Osteocyte (in vitro differentiated cells): ENCODE results near the gene SLC44A2. TPM values are rescaled to one million over a fixed set of nuclear protein-coding genes. Genes with fewer than 3 reads are reported as not detected.

Source experiments
- DNase-seq: peaks from one replicate; pipeline ENCODE4 v3.0.0; 2021; ENCODE audit warnings: mixed read lengths; ENCODE audit not compliant: unreplicated experiment; ENCODE audit errors: extremely low spot score
- H3K27ac Mint-ChIP-seq: one replicate; pipeline ENCODE4 v1.8.0; 2021; ENCODE audit warnings: mild to moderate bottlenecking, mixed read lengths; ENCODE audit not compliant: unreplicated experiment
- H3K27me3 Mint-ChIP-seq: one replicate; pipeline ENCODE4 v1.8.0; 2021; ENCODE audit warnings: mixed read lengths; ENCODE audit not compliant: unreplicated experiment
- H3K36me3 Mint-ChIP-seq: one replicate; pipeline ENCODE4 v1.8.0; 2021; ENCODE audit warnings: mixed read lengths; ENCODE audit not compliant: unreplicated experiment
- H3K4me1 Mint-ChIP-seq: one replicate; pipeline ENCODE4 v1.8.0; 2021; ENCODE audit warnings: mixed read lengths; ENCODE audit not compliant: unreplicated experiment
- H3K4me3 Mint-ChIP-seq: one replicate; pipeline ENCODE4 v1.8.0; 2021; ENCODE audit warnings: mild to moderate bottlenecking, moderate library complexity, mixed read lengths; ENCODE audit not compliant: unreplicated experiment
- H3K9me3 Mint-ChIP-seq: one replicate; pipeline ENCODE4 v1.8.0; 2021; ENCODE audit warnings: mixed read lengths; ENCODE audit not compliant: unreplicated experiment
- total RNA-seq: library from RNA; stranded (reverse); gene quantifications from 2 replicates; pipeline ENCODE4 v1.2.1, GENCODE V29; 2021
- TF ChIP-seq, protein P1 (sequence below): fragments of 200-600 bp; sonication (generic); IDR thresholded peaks from 2 replicates; pipeline ENCODE4 v1.5.0; 2021; ENCODE audit warnings: antibody characterized with exemption, mild to moderate bottlenecking, moderate library complexity

Gene SLC44A2
- total RNA-seq, 1 donor from 2014 or later: 225 TPM

DNA sequence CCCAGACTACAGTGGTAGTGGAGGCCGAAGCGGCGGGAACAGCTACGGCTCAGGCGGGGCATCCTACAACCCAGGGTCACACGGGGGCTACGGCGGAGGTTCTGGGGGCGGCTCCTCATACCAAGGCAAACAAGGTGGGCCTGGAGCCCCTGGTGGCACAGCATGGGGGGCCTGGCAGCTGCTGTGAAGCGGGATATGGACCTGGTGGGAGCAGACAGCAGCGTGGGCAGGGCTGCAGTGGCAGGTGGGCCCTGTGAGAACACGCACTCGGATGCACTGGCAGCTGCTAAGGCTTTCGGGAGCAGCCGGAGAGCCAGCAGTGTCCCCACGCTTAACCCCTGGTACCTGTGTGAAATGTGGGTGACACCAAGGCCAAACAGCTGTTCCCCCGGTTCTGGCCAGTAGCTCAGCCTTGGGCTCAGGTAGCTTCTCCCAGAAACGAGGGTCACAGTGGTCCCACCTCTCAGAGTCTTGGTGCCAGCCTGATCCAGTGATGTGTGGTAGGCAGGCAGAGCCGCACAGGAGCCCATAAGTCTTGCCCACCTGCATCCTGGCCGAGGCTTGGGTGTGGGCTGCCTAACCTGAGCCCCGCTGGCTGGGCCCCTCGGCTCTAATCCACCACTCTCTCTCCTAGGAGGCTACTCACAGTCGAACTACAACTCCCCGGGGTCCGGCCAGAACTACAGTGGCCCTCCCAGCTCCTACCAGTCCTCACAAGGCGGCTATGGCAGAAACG is 63.4 kb downstream of the SLC44A2 start:
- Mint-ChIP-seq H3K36me3 (peaks cover 43% of the 10 kb centered on the region), H3K4me3 (no peak overlapping the region)
- DNase-seq: no peak

DNA sequence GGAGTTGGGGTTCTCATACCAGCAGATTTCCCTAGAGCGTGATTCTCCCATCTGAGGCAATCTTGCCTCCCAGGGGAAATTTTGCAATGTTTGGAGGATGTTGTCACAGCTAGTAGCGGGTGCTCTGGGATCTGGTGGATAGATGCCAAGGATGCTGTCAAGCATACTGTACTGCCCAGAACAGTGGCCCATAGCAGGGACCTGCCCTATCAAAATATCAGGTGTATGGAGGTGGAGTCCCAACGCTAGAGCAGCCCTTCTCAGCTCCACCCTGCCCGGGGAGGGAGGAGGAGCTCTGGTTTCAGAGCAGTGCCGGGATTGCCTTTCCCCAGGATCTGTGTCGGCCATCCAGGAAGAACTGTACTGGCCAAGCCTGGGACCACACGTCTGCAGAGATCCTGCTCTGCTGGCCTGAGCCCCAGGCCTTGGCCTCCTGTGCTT is 65.0 kb downstream of the SLC44A2 start:
- Mint-ChIP-seq H3K36me3 (peaks cover 33% of the 10 kb centered on the region), H3K9me3 (no peaks in the 10 kb centered on the region), H3K27me3 (no peaks in the 10 kb centered on the region), H3K4me1 (peaks cover 7% of the 10 kb centered on the region), H3K4me3 (no peak overlapping the region), H3K27ac (no peak overlapping the region)
- no peak for DNase-seq
- TF ChIP-seq, protein P1, sequence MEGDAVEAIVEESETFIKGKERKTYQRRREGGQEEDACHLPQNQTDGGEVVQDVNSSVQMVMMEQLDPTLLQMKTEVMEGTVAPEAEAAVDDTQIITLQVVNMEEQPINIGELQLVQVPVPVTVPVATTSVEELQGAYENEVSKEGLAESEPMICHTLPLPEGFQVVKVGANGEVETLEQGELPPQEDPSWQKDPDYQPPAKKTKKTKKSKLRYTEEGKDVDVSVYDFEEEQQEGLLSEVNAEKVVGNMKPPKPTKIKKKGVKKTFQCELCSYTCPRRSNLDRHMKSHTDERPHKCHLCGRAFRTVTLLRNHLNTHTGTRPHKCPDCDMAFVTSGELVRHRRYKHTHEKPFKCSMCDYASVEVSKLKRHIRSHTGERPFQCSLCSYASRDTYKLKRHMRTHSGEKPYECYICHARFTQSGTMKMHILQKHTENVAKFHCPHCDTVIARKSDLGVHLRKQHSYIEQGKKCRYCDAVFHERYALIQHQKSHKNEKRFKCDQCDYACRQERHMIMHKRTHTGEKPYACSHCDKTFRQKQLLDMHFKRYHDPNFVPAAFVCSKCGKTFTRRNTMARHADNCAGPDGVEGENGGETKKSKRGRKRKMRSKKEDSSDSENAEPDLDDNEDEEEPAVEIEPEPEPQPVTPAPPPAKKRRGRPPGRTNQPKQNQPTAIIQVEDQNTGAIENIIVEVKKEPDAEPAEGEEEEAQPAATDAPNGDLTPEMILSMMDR: no peak

More for the DNA sequence above, 63.4 kb downstream of the SLC44A2 start:
- TF ChIP-seq, protein P1: no peak
- Mint-ChIP-seq H3K9me3 (no peaks in the 10 kb centered on the region), H3K27ac (no peak overlapping the region), H3K27me3 (no peaks in the 10 kb centered on the region), H3K4me1 (no peaks in the 10 kb centered on the region)

DNA sequence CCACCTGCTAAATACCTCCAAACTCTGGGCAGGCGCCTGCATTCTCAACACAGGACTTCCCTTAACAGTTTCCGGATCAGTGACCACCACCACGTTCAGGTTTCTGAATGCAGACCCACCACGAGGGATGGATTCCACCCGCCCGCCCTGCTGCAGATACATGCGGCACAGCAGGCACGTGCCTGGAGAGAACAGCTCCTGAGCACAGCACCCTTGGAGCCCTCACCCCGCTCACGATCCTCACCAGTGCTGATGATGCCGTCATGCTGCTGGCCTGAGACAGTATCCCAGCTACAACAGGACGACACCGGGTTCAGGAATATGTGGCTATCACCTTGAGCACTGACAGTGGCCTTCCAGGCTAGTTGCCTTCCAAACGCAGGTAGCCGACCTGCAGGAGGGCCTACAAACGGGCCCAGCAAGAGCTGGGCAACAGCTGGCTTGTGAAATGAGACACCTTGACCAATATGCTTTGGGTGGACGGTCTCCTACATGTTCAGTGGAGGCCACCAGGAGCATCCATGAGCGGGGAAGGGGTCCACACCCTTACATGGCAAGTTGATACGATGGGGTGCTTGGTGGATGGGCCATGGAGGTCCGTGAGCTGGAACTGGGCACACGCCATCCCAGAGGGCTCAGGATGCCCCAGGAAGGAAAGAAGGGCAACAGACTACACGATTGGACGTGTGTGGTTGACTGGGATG is 66.0 kb downstream of the SLC44A2 start:
- H3K4me1 Mint-ChIP-seq: peaks cover 15% of the 10 kb centered on the region
- no peaks in the 10 kb centered on the region for H3K9me3 Mint-ChIP-seq
- no peak overlapping the region for H3K27ac Mint-ChIP-seq
- no peak for DNase-seq
- no peak overlapping the region for H3K4me3 Mint-ChIP-seq
- peaks cover 32% of the 10 kb centered on the region for H3K36me3 Mint-ChIP-seq
- TF ChIP-seq, protein P1: no peak
- no peaks in the 10 kb centered on the region for H3K27me3 Mint-ChIP-seq

DNA sequence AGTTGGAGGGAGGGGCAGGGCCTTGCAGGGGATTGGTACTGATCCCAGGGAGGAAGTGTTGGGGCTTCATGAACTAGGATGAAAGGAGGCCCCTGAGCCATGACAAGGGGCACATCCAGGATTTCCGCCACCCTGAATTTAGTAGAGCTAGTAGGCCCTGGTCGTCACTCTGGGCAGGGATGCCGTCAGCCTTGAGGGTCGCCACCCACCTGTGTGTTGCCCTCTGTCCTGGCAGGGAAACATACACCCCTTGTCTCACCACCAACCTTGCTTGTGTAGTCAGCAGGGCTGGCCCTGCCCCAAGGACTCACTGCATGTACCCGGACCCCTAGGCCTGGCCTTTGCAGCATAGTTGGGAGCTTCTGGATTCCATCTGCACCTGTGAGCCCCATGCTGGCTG is 66.5 kb downstream of the SLC44A2 start:
- H3K36me3 Mint-ChIP-seq: peaks cover 32% of the 10 kb centered on the region
- TF ChIP-seq, protein P1: no peak
- H3K4me1 Mint-ChIP-seq: peaks cover 15% of the 10 kb centered on the region
- H3K9me3 Mint-ChIP-seq: no peaks in the 10 kb centered on the region
- H3K27ac Mint-ChIP-seq: no peak overlapping the region
- no peak overlapping the region for H3K4me3 Mint-ChIP-seq
- H3K27me3 Mint-ChIP-seq: no peaks in the 10 kb centered on the region
- no peak for DNase-seq

DNA sequence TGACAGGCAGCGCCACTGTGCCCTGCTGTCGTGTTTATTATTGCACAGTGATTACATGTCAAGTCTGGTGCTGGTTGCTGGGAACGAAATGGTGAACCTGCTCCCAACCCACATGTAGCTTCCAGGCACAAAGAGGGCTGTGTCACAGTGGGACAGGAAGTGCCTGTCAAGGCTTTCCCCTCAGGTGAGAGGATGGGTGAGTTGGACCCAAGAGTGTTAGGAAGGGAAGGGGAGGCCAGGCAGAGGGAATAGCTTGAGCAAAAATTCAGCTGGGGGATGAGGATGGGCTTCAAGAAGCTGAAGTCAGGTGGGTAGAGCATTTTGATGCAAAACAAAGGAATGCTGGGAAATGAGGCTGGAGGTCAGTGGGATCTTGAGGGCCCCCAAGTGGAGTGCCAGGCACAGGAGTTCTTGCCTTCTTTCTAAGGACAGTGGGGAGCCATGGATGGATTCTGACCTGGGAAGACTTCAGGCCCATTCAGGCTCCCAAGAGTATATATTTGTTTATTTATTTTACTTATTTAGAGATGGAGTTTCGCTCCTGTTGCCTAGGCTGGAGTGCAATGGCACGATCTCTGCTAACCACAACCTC is 67.4 kb downstream of the SLC44A2 start:
- no peak for DNase-seq
- no peaks in the 10 kb centered on the region for H3K9me3 Mint-ChIP-seq
- no peak overlapping the region for H3K27ac Mint-ChIP-seq
- H3K4me3 Mint-ChIP-seq: no peak overlapping the region
- H3K36me3 Mint-ChIP-seq: peaks cover 28% of the 10 kb centered on the region
- TF ChIP-seq, protein P1: no peak
- H3K27me3 Mint-ChIP-seq: no peaks in the 10 kb centered on the region
- H3K4me1 Mint-ChIP-seq: peaks cover 15% of the 10 kb centered on the region
